CD14-positive monocyte (primary cell): Measurements from ENCODE around the gene ORAI1. TPM values are rescaled to one million over a fixed set of nuclear protein-coding genes. Genes with fewer than 3 reads are reported as not detected.

Experiments used
- DNase-seq, 3 donors: peaks; one replicate each; pipeline ENCODE4 v3.0.0-alpha.2; 2011 to 2022
- H2AFZ ChIP-seq: 2 replicates; pipeline ENCODE4 v1.6.0; 2012; ENCODE audit warnings: mild to moderate bottlenecking, low read depth, low read length, inconsistent platforms; ENCODE audit not compliant: insufficient read depth, poor library complexity, severe bottlenecking
- H3K27ac ChIP-seq, 2 donors: 1 replicate in 1 of 2; 2 replicates in 1 of 2; pipeline ENCODE4 v1.5.1; 2012 to 2013; ENCODE audit warnings: low read length in 2 of 2, control low read depth in 1 of 2, inconsistent platforms in 1 of 2, low read depth in 1 of 2, mild to moderate bottlenecking in 1 of 2
- H3K27me3 ChIP-seq, 2 donors: one replicate each; pipeline versions ENCODE4 v1.6.0 to v1.6.1; 2011 to 2013; ENCODE audit warnings: low read length in 2 of 2; ENCODE audit not compliant: control insufficient read depth in 2 of 2, insufficient read depth in 2 of 2
- H3K36me3 ChIP-seq, 2 donors: replicated peaks in 1 of 2; 1 replicate in 1 of 2; 2 replicates in 1 of 2; pipeline versions ENCODE4 v1.5.1 to v1.6.1; 2012 to 2013; ENCODE audit warnings: low read length in 2 of 2, control low read depth in 1 of 2, inconsistent platforms in 1 of 2, mild to moderate bottlenecking in 1 of 2; ENCODE audit not compliant: insufficient read depth in 2 of 2, control insufficient read depth in 1 of 2
- H3K4me1 ChIP-seq, 2 donors: 1 replicate in 1 of 2; 2 replicates in 1 of 2; pipeline versions ENCODE4 v1.5.1 to v1.6.1; 2012 to 2013; ENCODE audit warnings: low read length in 2 of 2, control low read depth in 1 of 2, inconsistent platforms in 1 of 2, mild to moderate bottlenecking in 1 of 2, moderate library complexity in 1 of 2; ENCODE audit not compliant: insufficient read depth in 2 of 2, control insufficient read depth in 1 of 2
- H3K4me2 ChIP-seq: replicated peaks from 2 replicates; pipeline ENCODE3; 2012; ENCODE audit warnings: low read length, moderate library complexity, mild to moderate bottlenecking; ENCODE audit not compliant: poor library complexity, severe bottlenecking; ENCODE audit errors: extremely low read depth
- H3K4me3 ChIP-seq, 3 experiments: fragments of 200-600 bp in 1 of 3; sonication (generic) in 1 of 3; replicated peaks in 1 of 3; 1 replicate in 2 of 3; 2 replicates in 1 of 3; pipeline ENCODE4 v1.5.1; 2011 to 2013; ENCODE audit warnings: low read length in 3 of 3, mild to moderate bottlenecking in 3 of 3, control low read depth in 2 of 3, low read depth in 2 of 3, inconsistent platforms in 1 of 3, moderate library complexity in 1 of 3
- H3K79me2 ChIP-seq: 2 replicates; pipeline ENCODE4 v1.6.0; 2012; ENCODE audit warnings: mild to moderate bottlenecking, control low read depth, inconsistent platforms, low read length, moderate library complexity; ENCODE audit not compliant: insufficient read depth
- H3K9ac ChIP-seq: 2 replicates; pipeline ENCODE4 v1.6.0; 2017; ENCODE audit warnings: low read length, mild to moderate bottlenecking; ENCODE audit not compliant: insufficient read depth, poor library complexity, severe bottlenecking
- H3K9me3 ChIP-seq, 2 donors: replicated peaks in 1 of 2; 1 replicate in 1 of 2; 2 replicates in 1 of 2; pipeline versions ENCODE4 v1.5.1 to v1.6.1; 2012 to 2013; ENCODE audit warnings: low read length in 2 of 2, control low read depth in 1 of 2; ENCODE audit not compliant: control insufficient read depth in 1 of 2, insufficient read depth in 1 of 2
- H4K20me1 ChIP-seq: 2 replicates; pipeline ENCODE4 v1.6.0; 2012; ENCODE audit warnings: mild to moderate bottlenecking, low read length, control low read depth, moderate library complexity; ENCODE audit not compliant: insufficient read depth
- H3K27ac Mint-ChIP-seq, 7 donors: one replicate each; pipeline ENCODE4 v1.8.0; 2020; ENCODE audit warnings: mild to moderate bottlenecking in 7 of 7, mixed read lengths in 7 of 7, moderate library complexity in 6 of 7, inconsistent platforms in 2 of 7
- H3K27me3 Mint-ChIP-seq, 3 donors: one replicate each; pipeline ENCODE4 v1.8.0; 2021 to 2022; ENCODE audit warnings: low read depth in 3 of 3, mild to moderate bottlenecking in 3 of 3, mixed read lengths in 3 of 3, moderate library complexity in 3 of 3, inconsistent platforms in 1 of 3
- H3K36me3 Mint-ChIP-seq, 2 donors: one replicate each; pipeline ENCODE4 v1.8.0; 2020; ENCODE audit warnings: mixed read lengths in 2 of 2, inconsistent platforms in 1 of 2, mild to moderate bottlenecking in 1 of 2
- H3K4me1 Mint-ChIP-seq: one replicate; pipeline ENCODE4 v1.8.0; 2020; ENCODE audit warnings: mild to moderate bottlenecking, mixed read lengths
- H3K4me3 Mint-ChIP-seq, 2 donors: one replicate each; pipeline ENCODE4 v1.8.0; 2020; ENCODE audit warnings: mild to moderate bottlenecking in 2 of 2, mixed read lengths in 2 of 2, moderate library complexity in 1 of 2
- H3K9me3 Mint-ChIP-seq, 7 donors: one replicate each; pipeline ENCODE4 v1.8.0; 2020 to 2022; ENCODE audit warnings: mixed read lengths in 7 of 7, mild to moderate bottlenecking in 6 of 7, moderate library complexity in 6 of 7, inconsistent platforms in 2 of 7
- WGBS: methylation state at CpG from one replicate; pipeline ENCODE4 v1.1.5; 2013; ENCODE audit warnings: missing lambda C conversion rate; ENCODE audit not compliant: insufficient coverage; 5-methylcytosine and 5-hydroxymethylcytosine counted together
- intact Hi-C, 2 donors: fragments of 100-400 bp; cut with micrococcal nuclease; formaldehyde crosslinking; loops; one replicate each; pipeline versions ENCODE4 v1.15.0 to v1.15.1; 2023
- polyA plus RNA-seq, 3 donors: library from polyadenylated mRNA; depleted of rRNA in 1 of 3; unstranded in 2 of 3; stranded (reverse) in 1 of 3; fragments of 300-500 nt in 2 of 3; fragments of >200 nt in 1 of 3; fragmentation: Illumina TruSeq in 2 of 3; gene quantifications; 1 replicate in 2 of 3; 2 replicates in 1 of 3; pipeline ENCODE4 v1.2.3, GENCODE V29; 2012 to 2021
- TF ChIP-seq, protein P1 (sequence below): fragments of 200-600 bp; IDR thresholded peaks from one replicate; pipeline ENCODE4 v1.8.0; 2022; ENCODE audit warnings: antibody characterized with exemption, mild to moderate bottlenecking

Gene ORAI1
- polyA plus RNA-seq, 3 donors = 36.4 to 77.9 (median 54.6) TPM

DNA sequence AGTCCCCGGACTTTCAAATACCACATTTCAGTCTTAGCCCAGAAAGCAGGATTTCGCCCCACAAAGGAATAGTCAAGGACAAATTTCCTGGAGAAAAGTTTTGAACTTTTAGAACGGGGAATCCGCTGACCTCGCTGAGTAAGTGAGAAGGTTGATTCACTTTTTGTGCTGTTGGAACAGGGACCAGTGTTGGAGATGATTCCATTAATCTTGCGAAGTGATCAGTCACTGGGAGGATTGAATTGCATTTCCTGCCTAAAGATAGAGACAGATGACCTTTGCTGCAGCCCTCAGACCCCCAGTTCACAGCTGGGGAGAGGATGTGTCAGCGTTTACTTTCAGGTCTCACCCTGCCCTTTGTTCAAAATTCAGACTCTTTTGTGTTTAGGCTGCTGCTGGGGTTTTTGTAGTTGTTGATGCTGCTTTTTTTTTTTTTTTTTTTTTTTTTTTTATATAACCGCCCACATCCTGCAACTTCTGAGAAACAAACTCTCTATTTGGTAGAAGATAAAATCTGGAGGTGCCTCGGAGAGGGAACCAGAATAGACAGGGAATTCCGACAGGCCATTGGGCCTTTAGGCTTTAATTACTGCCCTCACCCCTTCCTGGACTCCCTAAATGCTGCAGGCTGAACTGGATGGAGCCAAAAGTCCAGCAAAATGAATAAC, 35.7 kb upstream of the ORAI1 start:
- H3K27me3 ChIP-seq = no peaks in the 10 kb centered on the region
- no peaks in the 10 kb centered on the region for H3K79me2 ChIP-seq
- peak overlapping the region in 4 of 7 donors; percentile 41 to 98 (median 92) for H3K27ac Mint-ChIP-seq
- peak in 1 of 3 donors; percentile 49 for DNase-seq
- H3K4me2 ChIP-seq = peak overlapping the region; percentile 51
- TF ChIP-seq, protein P1, sequence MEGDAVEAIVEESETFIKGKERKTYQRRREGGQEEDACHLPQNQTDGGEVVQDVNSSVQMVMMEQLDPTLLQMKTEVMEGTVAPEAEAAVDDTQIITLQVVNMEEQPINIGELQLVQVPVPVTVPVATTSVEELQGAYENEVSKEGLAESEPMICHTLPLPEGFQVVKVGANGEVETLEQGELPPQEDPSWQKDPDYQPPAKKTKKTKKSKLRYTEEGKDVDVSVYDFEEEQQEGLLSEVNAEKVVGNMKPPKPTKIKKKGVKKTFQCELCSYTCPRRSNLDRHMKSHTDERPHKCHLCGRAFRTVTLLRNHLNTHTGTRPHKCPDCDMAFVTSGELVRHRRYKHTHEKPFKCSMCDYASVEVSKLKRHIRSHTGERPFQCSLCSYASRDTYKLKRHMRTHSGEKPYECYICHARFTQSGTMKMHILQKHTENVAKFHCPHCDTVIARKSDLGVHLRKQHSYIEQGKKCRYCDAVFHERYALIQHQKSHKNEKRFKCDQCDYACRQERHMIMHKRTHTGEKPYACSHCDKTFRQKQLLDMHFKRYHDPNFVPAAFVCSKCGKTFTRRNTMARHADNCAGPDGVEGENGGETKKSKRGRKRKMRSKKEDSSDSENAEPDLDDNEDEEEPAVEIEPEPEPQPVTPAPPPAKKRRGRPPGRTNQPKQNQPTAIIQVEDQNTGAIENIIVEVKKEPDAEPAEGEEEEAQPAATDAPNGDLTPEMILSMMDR = no peak
- peak overlapping the region; percentile 14 for H2AFZ ChIP-seq
- no peak overlapping the region for H3K9ac ChIP-seq
- 16% methylated on average over 4 of the region's 10 CpGs for WGBS
- H4K20me1 ChIP-seq = no peaks in the 10 kb centered on the region
- peak overlapping the region in 1 of 3 experiments; percentile 73 for H3K4me3 ChIP-seq
- peaks cover 13% of the 10 kb centered on the region in 2 donors for H3K4me1 ChIP-seq
- H3K36me3 Mint-ChIP-seq = no peaks in the 10 kb centered on the region
- no peaks in the 10 kb centered on the region for H3K9me3 Mint-ChIP-seq
- H3K9me3 ChIP-seq = no peaks in the 10 kb centered on the region
- peak overlapping the region in 1 of 2 donors; percentile 67 for H3K27ac ChIP-seq
- peaks cover 16% of the 10 kb centered on the region for H3K4me1 Mint-ChIP-seq
- no peaks in the 10 kb centered on the region for H3K36me3 ChIP-seq
- H3K4me3 Mint-ChIP-seq = peak overlapping the region; percentile 69 to 87
- H3K27me3 Mint-ChIP-seq = peaks cover 2 to 6% (median 3%) of the 10 kb centered on the region in 3 donors
- intact Hi-C loops = no loop called here

DNA sequence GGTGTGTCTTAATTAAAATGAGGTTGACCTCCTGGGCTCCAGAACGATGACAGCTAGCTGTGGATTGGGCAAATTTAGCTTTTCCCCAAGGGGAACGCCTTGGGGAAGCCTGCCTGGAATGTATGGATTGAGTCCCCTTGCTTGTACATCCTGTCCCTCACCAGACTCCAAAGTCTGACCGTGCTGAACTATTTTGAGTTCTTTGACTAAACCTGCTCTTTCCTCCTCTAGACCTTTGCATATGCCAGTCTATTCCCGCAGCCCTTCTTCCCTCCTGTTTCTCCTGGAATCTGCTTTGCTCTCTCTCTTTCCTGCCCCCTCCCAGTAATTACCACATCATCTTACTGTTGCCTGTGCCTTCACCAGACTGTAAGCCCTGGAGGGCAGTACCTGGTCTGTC, 34.0 kb upstream of the ORAI1 start:
- TF ChIP-seq, protein P1 = no peak
- intact Hi-C loops = no loop called here
- WGBS = 90% methylated on average over 4 of the region's 4 CpGs
- Histone ChIP-seq H3K4me2 (no peak overlapping the region), H3K27ac (no peak overlapping the region), H3K9ac (no peak overlapping the region), H3K4me1 (peaks cover 13% of the 10 kb centered on the region in 2 donors), H3K79me2 (no peaks in the 10 kb centered on the region), H3K9me3 (no peaks in the 10 kb centered on the region), H3K27me3 (no peaks in the 10 kb centered on the region), H4K20me1 (no peaks in the 10 kb centered on the region), H3K36me3 (no peaks in the 10 kb centered on the region), H3K4me3 (no peak overlapping the region), H2AFZ (no peak overlapping the region)
- Mint-ChIP-seq H3K36me3 (no peaks in the 10 kb centered on the region), H3K27ac (peak overlapping the region in 1 of 7 donors; percentile 21), H3K4me1 (peaks cover 16% of the 10 kb centered on the region), H3K27me3 (peaks cover 1 to 8% (median 2%) of the 10 kb centered on the region in 3 donors), H3K4me3 (no peak overlapping the region), H3K9me3 (no peaks in the 10 kb centered on the region)
- DNase-seq = no peak
